ENCODE data around the gene ARMC9. TPM values are rescaled to one million over a fixed set of nuclear protein-coding genes. Genes with fewer than 3 reads are reported as not detected.
A peak's percentile ranks its signal among the peaks of the same experiment; 100 is the strongest.

ARMC9 gene
- total and polyA plus RNA-seq, 11 donors: 0.95 to 4.7 (median 2.4) TPM

DNA sequence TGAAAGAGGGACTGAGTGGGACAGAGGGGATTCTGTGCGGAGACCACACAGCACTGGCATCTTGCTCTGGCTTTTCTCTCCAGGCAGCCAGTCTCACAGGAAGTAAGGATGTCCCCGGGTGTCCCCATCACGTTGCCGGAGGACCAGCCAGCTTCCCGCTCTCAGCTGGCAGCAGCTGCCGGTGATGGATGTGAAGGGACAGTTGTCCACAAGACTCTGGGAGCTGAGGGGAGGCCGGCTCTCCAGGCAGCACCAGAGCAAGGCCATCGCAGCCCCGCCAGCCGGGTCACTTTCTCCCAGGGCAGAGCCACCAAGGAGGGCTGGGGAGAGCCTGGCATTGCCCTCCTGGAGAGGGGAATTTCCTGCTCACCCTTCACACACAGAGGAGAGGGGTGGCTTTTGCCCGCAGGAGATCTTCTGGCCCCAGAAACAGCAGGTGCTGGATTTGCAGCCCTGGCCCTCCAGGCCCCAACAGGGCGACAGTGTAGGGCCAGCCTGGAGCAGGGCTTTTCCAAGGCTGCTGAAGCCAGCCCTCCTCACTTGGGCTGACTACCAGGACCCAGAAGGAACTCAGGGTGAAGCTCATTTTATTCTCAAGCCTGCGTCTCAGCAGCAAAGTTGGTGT, 173.1 kb downstream of the ARMC9 start:
- WGBS, 4 donors: 74 to 82% (median 77%) methylated on average over 9 to 13 of the region's 13 CpGs
- DNase-seq (peak in 1 of 5 donors; percentile 50), ATAC-seq (peak in 1 of 4 donors; percentile 8)
- intact Hi-C loops (cut with DNase I): no loop called here
- no peak overlapping the region for H3K27ac ChIP-seq
- TF ChIP-seq, protein P1, sequence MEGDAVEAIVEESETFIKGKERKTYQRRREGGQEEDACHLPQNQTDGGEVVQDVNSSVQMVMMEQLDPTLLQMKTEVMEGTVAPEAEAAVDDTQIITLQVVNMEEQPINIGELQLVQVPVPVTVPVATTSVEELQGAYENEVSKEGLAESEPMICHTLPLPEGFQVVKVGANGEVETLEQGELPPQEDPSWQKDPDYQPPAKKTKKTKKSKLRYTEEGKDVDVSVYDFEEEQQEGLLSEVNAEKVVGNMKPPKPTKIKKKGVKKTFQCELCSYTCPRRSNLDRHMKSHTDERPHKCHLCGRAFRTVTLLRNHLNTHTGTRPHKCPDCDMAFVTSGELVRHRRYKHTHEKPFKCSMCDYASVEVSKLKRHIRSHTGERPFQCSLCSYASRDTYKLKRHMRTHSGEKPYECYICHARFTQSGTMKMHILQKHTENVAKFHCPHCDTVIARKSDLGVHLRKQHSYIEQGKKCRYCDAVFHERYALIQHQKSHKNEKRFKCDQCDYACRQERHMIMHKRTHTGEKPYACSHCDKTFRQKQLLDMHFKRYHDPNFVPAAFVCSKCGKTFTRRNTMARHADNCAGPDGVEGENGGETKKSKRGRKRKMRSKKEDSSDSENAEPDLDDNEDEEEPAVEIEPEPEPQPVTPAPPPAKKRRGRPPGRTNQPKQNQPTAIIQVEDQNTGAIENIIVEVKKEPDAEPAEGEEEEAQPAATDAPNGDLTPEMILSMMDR (IDR thresholded peaks at IDR 0.05): no peak
- no peak for TF ChIP-seq POLR2A (IDR thresholded peaks at IDR 0.05)
- H3K36me3 ChIP-seq: no peaks in the 10 kb centered on the region
- peaks cover 0 to 19% (median 3%) of the 10 kb centered on the region in 12 donors for H3K4me1 ChIP-seq
- no peaks in the 10 kb centered on the region for H3K9me3 ChIP-seq
- no peaks in the 10 kb centered on the region for H3K27me3 ChIP-seq
- no peak overlapping the region for H3K4me3 ChIP-seq

DNA sequence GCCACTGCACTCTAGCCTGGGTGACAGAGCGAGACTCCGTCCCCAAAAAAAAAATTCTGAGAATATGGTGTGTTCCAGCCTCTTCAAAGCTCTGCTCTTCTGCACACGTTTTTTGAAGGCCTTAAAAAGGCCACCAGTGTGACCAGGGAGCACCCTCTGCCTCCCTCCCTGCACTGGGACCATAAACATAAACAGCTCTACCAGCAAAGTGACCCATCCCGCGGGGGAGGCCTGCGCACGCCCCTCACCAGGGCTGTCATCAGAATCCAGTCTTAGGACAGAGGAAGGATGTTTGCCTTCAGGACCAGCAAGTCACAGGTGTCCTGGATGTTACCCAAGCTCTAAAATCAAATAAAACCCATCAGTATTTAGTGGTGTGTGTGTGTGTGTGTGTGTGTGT, 173.9 kb downstream of the ARMC9 start:
- H3K27ac ChIP-seq: no peak overlapping the region
- H3K27me3 ChIP-seq: no peaks in the 10 kb centered on the region
- H3K36me3 ChIP-seq: no peaks in the 10 kb centered on the region
- intact Hi-C loops (cut with DNase I): no loop called here
- peaks cover 0 to 19% (median 3%) of the 10 kb centered on the region in 12 donors for H3K4me1 ChIP-seq
- TF ChIP-seq, protein P1 (IDR thresholded peaks at IDR 0.05): no peak
- no peak for TF ChIP-seq POLR2A (IDR thresholded peaks at IDR 0.05)
- ATAC-seq (no peak), DNase-seq (peak in 1 of 5 donors; percentile 14)
- H3K9me3 ChIP-seq: no peaks in the 10 kb centered on the region
- H3K4me3 ChIP-seq: no peak overlapping the region
- WGBS, 4 donors: 88 to 94% (median 90%) methylated on average over 7 of the region's 7 CpGs

DNA sequence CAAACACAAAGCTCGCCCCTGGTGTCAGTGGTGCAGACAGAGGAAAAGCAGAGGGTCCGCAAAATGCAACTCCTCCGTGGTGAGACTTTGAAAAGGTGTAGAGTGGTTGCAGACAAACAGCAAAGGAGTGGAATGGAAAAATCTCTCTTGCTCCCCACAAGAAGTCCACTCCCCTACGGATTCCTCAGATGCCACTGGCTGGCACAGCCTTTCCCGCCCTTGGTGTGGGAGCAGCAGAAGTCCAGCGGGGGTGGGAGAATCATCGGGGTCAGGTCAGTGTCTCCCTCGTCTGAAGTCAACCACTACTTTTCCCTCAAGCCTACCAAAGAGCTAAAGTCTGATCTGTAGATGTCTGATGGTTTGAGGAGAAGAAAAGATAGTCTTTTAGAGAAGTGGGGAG, 174.8 kb downstream of the ARMC9 start:
- intact Hi-C loops (cut with DNase I): no loop called here
- no peaks in the 10 kb centered on the region for H3K27me3 ChIP-seq
- no peak overlapping the region for H3K4me3 ChIP-seq
- no peak overlapping the region for H3K27ac ChIP-seq
- no peaks in the 10 kb centered on the region for H3K36me3 ChIP-seq
- no peak for TF ChIP-seq POLR2A (IDR thresholded peaks at IDR 0.05)
- TF ChIP-seq, protein P1 (IDR thresholded peaks at IDR 0.05): no peak
- H3K4me1 ChIP-seq: peaks cover 0 to 19% (median 3%) of the 10 kb centered on the region in 12 donors
- ATAC-seq (no peak), DNase-seq (peak in 1 of 5 donors; percentile 3)
- 41 to 73% (median 63%) methylated on average over 8 of the region's 8 CpGs for WGBS, 4 donors
- no peaks in the 10 kb centered on the region for H3K9me3 ChIP-seq

DNA sequence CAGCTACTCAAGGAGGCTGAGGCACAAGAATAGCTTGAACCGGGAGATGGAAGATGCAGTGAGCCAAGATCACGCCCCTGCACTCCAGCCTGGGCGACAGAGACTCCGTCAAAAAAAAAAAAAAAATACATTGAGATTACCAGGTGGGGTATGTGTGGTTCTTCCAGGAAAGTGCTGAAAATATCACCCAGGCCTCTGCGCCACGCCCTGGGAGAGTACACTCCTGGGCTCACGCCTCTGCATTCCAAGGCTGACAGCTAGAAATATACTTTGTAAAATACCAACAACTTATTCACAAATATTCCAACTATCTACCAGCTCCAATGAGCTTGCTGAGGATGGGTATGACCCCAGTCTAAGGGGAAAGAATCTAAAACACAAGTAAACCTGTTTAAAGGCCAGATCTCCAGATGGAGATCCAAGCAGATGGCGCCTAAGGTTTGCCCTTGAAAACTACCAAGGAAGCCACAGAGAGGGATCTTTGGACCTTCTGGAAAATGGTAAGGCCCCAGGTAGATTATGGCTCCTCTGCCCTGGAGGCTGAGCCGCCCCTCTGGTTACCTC, 175.4 kb downstream of the ARMC9 start:
- TF ChIP-seq, protein P1 (IDR thresholded peaks at IDR 0.05): no peak
- TF ChIP-seq POLR2A (IDR thresholded peaks at IDR 0.05): no peak
- DNase-seq (peak in 1 of 5 donors; percentile 17), ATAC-seq (no peak)
- Histone ChIP-seq H3K27me3 (no peaks in the 10 kb centered on the region), H3K4me1 (peaks cover 0 to 19% (median 3%) of the 10 kb centered on the region in 12 donors), H3K27ac (no peak overlapping the region), H3K9me3 (no peaks in the 10 kb centered on the region), H3K36me3 (no peaks in the 10 kb centered on the region), H3K4me3 (no peak overlapping the region)
- 87 to 88% (median 87%) methylated on average over 9 of the region's 9 CpGs for WGBS, 4 donors
- intact Hi-C loops (cut with DNase I): no loop called here

Data from heart left ventricle (tissue), 16 donors.